HCT116 (cell line): ENCODE data around the gene ST3GAL5. TPM values are rescaled to one million over a fixed set of nuclear protein-coding genes. Genes with fewer than 3 reads are reported as not detected.

ENCODE experiments used
- ATAC-seq: fragments of 200-7000 bp; cut with Tn5 transposase; 2 replicates; pipeline ENCODE4 v1.9.1; 2020; ENCODE audit warnings: mild to moderate bottlenecking, moderate library complexity
- BruUV-seq: library from RNA; stranded (reverse); fragments of 400-500 nt; replicated peaks from 2 replicates; lab custom pipeline; 2021; lab: Mats Ljungman, UMichigan
- CTCF ChIA-PET: fragments of 300-600 bp; sonication (Branson Sonifier 250); formaldehyde crosslinking; loops from one replicate; lab custom pipeline; 2021; ENCODE audit warnings: antibody characterized with exemption; lab: Charles Lee
- POLR2A ChIA-PET: fragments of 300-600, 350-600 bp; sonication (Branson Sonifier 250); formaldehyde crosslinking; loops from one replicate; lab custom pipeline; 2021; ENCODE audit warnings: antibody characterized with exemption; lab: Charles Lee
- RAD21 ChIA-PET, 2 experiments: fragments of 300-600 bp; sonication (Branson Sonifier 250); formaldehyde crosslinking; loops; one replicate each; lab custom pipeline; 2023; ENCODE audit warnings: low total read pairs in 2 of 2; ENCODE audit not compliant: uncharacterized antibody in 2 of 2, unreplicated experiment in 2 of 2, low non-redundant PET in 1 of 2; lab: Charles Lee
- DNase-seq: peaks from one replicate; pipeline ENCODE4 v3.0.0-alpha.2; 2010; ENCODE audit warnings: low read depth, low spot score
- H2AFZ ChIP-seq: fragments of 200-600 bp; shearing (Covaris generic), sonication (generic); 2 replicates; pipeline ENCODE4 v1.6.1; 2017; ENCODE audit warnings: low read depth, mixed run types, mixed read lengths, antibody characterized with exemption, low read length; ENCODE audit not compliant: poor library complexity, severe bottlenecking
- H3K27ac ChIP-seq: 2 replicates; pipeline ENCODE4 v1.5.1; 2012; ENCODE audit warnings: low read depth, low read length
- H3K27me3 ChIP-seq: fragments of 200-600 bp; sonication (generic); 2 replicates; pipeline ENCODE4 v1.6.1; 2016; ENCODE audit warnings: mixed run types, low read length, mixed read lengths; ENCODE audit not compliant: insufficient read depth
- H3K36me3 ChIP-seq, 2 experiments: fragments of 200-500 bp in 1 of 2; fragments of 200-600 bp in 1 of 2; sonication (Bioruptor generic) in 1 of 2; sonication (generic) in 1 of 2; 2 replicates each; pipeline versions ENCODE4 v1.5.1 to v1.6.1; 2014 to 2016; ENCODE audit warnings: low read length in 2 of 2, inconsistent platforms in 1 of 2, mixed read lengths in 1 of 2, mixed run types in 1 of 2; ENCODE audit not compliant: insufficient read depth in 2 of 2, control insufficient read depth in 1 of 2
- H3K4me1 ChIP-seq, 2 experiments: fragments of 200-600 bp in 1 of 2; sonication (generic) in 1 of 2; 2 replicates each; pipeline versions ENCODE4 v1.5.1 to v1.6.1; 2012 to 2017; ENCODE audit warnings: low read length in 2 of 2, inconsistent platforms in 1 of 2, mild to moderate bottlenecking in 1 of 2, mixed read lengths in 1 of 2, mixed run types in 1 of 2, moderate library complexity in 1 of 2; ENCODE audit not compliant: insufficient read depth in 2 of 2, control insufficient read depth in 1 of 2
- H3K4me2 ChIP-seq: fragments of 200-600 bp; sonication (generic); 2 replicates; pipeline ENCODE4 v1.6.1; 2017; ENCODE audit warnings: mixed run types, low read length, mixed read lengths
- H3K4me3 ChIP-seq, 2 experiments: fragments of 200-600 bp in 1 of 2; sonication (generic) in 1 of 2; replicated peaks in 1 of 2; 2 replicates each; pipeline ENCODE4 v1.5.1; 2011 to 2016; ENCODE audit warnings: low read length in 2 of 2, control low read depth in 1 of 2, low read depth in 1 of 2, mild to moderate bottlenecking in 1 of 2, mixed read lengths in 1 of 2, mixed run types in 1 of 2
- H3K79me2 ChIP-seq: fragments of 200-600 bp; sonication (generic); 2 replicates; pipeline ENCODE4 v1.6.1; 2017; ENCODE audit warnings: mild to moderate bottlenecking, mixed run types, low read length, moderate library complexity, mixed read lengths; ENCODE audit not compliant: insufficient read depth
- H3K9ac ChIP-seq: fragments of 200-600 bp; sonication (generic); 2 replicates; pipeline ENCODE4 v1.6.1; 2016; ENCODE audit warnings: low read length, mixed read lengths
- H3K9me2 ChIP-seq: fragments of 200-600 bp; sonication (generic), shearing (Covaris generic); 2 replicates; pipeline ENCODE4 v1.6.1; 2017; ENCODE audit warnings: mixed run types, mild to moderate bottlenecking, moderate library complexity; ENCODE audit not compliant: insufficient read depth
- H3K9me3 ChIP-seq, 2 experiments: fragments of 200-500 bp in 1 of 2; fragments of 200-600 bp in 1 of 2; sonication (Bioruptor generic) in 1 of 2; sonication (generic) in 1 of 2; 2 replicates each; pipeline ENCODE4 v1.6.1; 2014 to 2017; ENCODE audit warnings: low read length in 2 of 2, mixed read lengths in 2 of 2, inconsistent platforms in 1 of 2, low read depth in 1 of 2, mild to moderate bottlenecking in 1 of 2, mixed run types in 1 of 2, moderate library complexity in 1 of 2; ENCODE audit not compliant: control insufficient read depth in 1 of 2, insufficient read depth in 1 of 2
- H4K20me1 ChIP-seq: fragments of 200-600 bp; sonication (generic), shearing (Covaris generic); 2 replicates; pipeline ENCODE4 v1.6.1; 2017; ENCODE audit warnings: mixed run types, mild to moderate bottlenecking, moderate library complexity; ENCODE audit not compliant: insufficient read depth
- CBX3 ChIP-seq: IDR thresholded peaks from 2 replicates; pipeline ENCODE4 v1.6.1; 2012; ENCODE audit warnings: low read depth
- CEBPB ChIP-seq: IDR thresholded peaks from 2 replicates; pipeline ENCODE4 v1.6.1; 2012; ENCODE audit warnings: low read depth
- CTCF ChIP-seq, 3 experiments: fragments of 200-600 bp in 1 of 3; sonication (generic) in 1 of 3; IDR thresholded peaks in 2 of 3; conservative IDR thresholded peaks in 1 of 3; 2 replicates each; pipeline ENCODE4 v1.5.1; 2012 to 2017; ENCODE audit warnings: low read depth in 2 of 3, low read length in 2 of 3, antibody characterized with exemption in 1 of 3, borderline replicate concordance in 1 of 3, control low read depth in 1 of 3, mild to moderate bottlenecking in 1 of 3, mixed read lengths in 1 of 3, mixed run types in 1 of 3, moderate library complexity in 1 of 3; ENCODE audit not compliant: insufficient read depth in 1 of 3
- YY1 ChIP-seq: IDR thresholded peaks from 2 replicates; pipeline ENCODE4 v1.6.1; 2011; ENCODE audit warnings: low read length, low read depth, moderate library complexity, mild to moderate bottlenecking; ENCODE audit not compliant: insufficient replicate concordance; ENCODE audit errors: extremely low read depth
- intact Hi-C: fragments of 100-400 bp; cut with micrococcal nuclease; formaldehyde crosslinking; loops from 2 replicates; pipeline ENCODE4 v1.10.0; 2022
- total RNA-seq: library from RNA; stranded (reverse); gene quantifications from one replicate; pipeline ENCODE4 v1.2.1, GENCODE V29; 2021; ENCODE audit not compliant: unreplicated experiment
- TF ChIP-seq, protein P1 (sequence below): IDR thresholded peaks from 2 replicates; pipeline ENCODE4 v1.6.1; 2012; ENCODE audit warnings: low read depth

The ST3GAL5 gene
- total RNA-seq, 1 experiment from 2014 or later: 14.8 TPM

- no peak overlapping the region for H3K4me3 ChIP-seq
- no peak for DNase-seq
- TF ChIP-seq CBX3 (no peak), CEBPB (no peak), YY1 (no peak), CTCF (IDR thresholded peaks at IDR 0.05 in 2 of 3, conservative IDR thresholded peaks at IDR 0.05 in 1 of 3; ENCODE audit: borderline replicate concordance in 1 of 3, insufficient read depth in 1 of 3, low read depth in 2 of 3, low read length in 2 of 3) (no peak)
- TF ChIP-seq, protein P1, sequence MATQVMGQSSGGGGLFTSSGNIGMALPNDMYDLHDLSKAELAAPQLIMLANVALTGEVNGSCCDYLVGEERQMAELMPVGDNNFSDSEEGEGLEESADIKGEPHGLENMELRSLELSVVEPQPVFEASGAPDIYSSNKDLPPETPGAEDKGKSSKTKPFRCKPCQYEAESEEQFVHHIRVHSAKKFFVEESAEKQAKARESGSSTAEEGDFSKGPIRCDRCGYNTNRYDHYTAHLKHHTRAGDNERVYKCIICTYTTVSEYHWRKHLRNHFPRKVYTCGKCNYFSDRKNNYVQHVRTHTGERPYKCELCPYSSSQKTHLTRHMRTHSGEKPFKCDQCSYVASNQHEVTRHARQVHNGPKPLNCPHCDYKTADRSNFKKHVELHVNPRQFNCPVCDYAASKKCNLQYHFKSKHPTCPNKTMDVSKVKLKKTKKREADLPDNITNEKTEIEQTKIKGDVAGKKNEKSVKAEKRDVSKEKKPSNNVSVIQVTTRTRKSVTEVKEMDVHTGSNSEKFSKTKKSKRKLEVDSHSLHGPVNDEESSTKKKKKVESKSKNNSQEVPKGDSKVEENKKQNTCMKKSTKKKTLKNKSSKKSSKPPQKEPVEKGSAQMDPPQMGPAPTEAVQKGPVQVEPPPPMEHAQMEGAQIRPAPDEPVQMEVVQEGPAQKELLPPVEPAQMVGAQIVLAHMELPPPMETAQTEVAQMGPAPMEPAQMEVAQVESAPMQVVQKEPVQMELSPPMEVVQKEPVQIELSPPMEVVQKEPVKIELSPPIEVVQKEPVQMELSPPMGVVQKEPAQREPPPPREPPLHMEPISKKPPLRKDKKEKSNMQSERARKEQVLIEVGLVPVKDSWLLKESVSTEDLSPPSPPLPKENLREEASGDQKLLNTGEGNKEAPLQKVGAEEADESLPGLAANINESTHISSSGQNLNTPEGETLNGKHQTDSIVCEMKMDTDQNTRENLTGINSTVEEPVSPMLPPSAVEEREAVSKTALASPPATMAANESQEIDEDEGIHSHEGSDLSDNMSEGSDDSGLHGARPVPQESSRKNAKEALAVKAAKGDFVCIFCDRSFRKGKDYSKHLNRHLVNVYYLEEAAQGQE: no peak
- TF ChIP-seq, all 23 proteins: peak for 0
- no peak for ATAC-seq
- no peaks in the 10 kb centered on the region for H3K9me3 ChIP-seq
- H3K27ac ChIP-seq: no peak overlapping the region
- no peak overlapping the region for H2AFZ ChIP-seq
- ChIA-PET RAD21 (no interaction called here), CTCF (interaction anchor here (5.2 kb wide), 1 partner anchor 16 kb away, joined by 19 read pairs; the partner anchor contains the start of gene ST3GAL5), POLR2A (no interaction called here)
- intact Hi-C loops: no loop called here
- no peak overlapping the region for H3K9ac ChIP-seq
- H3K4me2 ChIP-seq: no peak overlapping the region
- BruUV-seq: no TSS peak
- H3K4me1 ChIP-seq: peaks cover 7 to 13% of the 10 kb centered on the region in 2 experiments; a peak in 3 of 4 replicates
- no peaks in the 10 kb centered on the region for H4K20me1 ChIP-seq
- no peaks in the 10 kb centered on the region for H3K27me3 ChIP-seq
- H3K79me2 ChIP-seq: no peaks in the 10 kb centered on the region
- no peaks in the 10 kb centered on the region for H3K9me2 ChIP-seq
- H3K36me3 ChIP-seq: no peaks in the 10 kb centered on the region
These were observed 15.1 kb upstream of the ST3GAL5 start for GRCh38 chr2:85903849-85904248.
